Activated CD4-positive, alpha-beta T cell treated with anti-CD3 and anti-CD28 coated beads, Interleukin-2, amount 50 U/mL, for 48 hours (primary cell): ENCODE measurements around the gene IMMP2L.
"Not testable (repeated sequence)": the region's sequence is repeated elsewhere in the genome, so short reads cannot be mapped to it uniquely, and the experiment has no call there.

ENCODE experiments used
- DNase-seq, 2 experiments: peaks; one replicate each; pipeline ENCODE4 v3.0.0-alpha.2; 2020

IMMP2L gene

DNA sequence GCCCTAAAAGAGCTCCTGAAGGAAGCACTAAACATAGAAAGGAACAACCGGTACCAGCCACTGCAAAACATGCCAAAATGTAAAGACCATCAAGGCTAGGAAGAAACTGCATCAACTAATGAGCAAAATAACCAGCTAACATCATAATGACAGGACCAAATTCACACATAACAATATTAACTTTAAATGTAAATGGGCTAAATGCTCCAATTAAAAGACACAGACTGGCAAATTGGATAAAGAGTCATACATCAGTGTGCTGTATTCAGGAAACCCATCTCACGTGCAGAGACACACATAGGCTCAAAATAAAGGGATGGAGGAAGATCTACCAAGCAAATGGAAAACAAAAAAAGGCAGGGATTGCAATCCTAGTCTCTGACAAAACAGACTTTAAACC lies 60.5 kb downstream of the IMMP2L start:
- not testable (repeated sequence) for DNase-seq

DNA sequence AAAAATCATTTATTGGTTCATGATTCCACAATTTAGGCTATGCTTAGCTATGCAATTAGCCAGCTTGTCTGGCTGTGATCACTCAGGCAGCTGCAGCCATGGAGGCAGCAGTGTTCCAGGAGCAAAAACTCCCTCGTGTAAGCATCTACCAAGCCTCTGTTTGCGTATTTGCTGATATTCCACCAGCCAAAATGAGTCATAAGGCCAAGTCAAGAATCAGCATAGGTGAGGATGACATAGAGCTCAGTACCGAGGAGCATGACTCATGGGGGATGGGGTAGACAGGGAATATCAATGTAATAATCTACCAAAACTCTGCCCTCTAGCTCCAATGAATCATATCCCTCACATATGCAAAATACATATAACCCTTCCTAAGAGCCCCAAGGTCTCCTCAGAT lies 63.3 kb downstream of the IMMP2L start:
- DNase-seq, result peak in 1 of 2 experiments; percentile 18

DNA sequence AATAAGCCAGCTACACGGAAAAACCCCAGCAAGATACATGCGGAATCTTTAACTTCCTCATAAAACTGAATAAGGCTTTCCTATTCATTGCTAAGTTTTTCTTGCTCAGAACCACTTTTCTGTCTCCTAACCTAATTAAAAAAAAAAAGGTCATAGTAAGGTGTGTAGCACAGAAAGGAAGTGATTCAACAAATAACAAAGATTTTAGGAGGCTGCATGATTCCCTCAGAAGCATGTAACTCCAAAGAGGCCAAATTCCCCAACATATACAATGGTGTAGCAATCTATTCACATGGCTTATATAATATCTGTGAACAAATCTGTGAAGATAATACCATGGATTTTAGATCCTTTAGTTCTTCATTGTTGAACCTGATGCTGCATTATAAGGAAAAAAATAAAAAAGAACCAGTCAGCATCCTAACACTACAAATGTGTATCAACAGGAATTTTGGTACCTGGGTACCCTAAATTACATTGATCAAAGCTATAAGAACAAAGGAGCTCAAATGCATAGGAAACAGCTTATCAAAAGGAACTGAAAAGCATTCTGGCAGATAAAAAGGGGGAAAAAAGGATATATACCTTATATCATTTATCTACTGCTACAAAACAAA lies 63.8 kb downstream of the IMMP2L start:
- no peak for DNase-seq

DNA sequence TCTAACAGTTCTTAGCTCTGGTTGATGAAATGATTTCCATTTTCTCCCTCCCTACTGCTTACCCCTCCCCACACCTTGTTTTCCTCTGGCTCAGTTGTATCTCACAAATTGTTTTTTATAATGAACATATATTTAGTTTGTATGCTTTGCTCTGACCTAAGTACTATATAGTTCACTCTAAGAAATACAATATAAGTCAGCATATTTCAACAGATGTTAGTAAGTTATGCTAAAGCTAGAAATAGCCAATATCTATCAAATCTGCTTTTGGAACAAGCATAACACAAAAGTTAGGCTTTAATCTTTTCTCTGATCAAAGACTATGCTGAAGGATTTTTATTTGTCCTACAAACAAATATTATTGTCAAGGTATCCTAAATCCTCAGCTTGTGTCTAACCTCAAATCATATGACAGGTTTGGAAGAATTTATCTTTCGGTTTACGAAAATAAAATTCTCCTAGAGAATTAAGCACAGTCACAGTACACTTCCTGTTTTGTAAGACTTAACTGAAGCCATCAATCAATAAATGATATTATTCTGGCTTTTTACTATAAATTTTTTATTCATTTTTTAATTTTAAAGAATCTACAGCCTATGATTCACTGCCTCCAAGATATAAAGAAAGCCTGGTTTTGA lies 67.0 kb downstream of the IMMP2L start:
- no peak for DNase-seq

DNA sequence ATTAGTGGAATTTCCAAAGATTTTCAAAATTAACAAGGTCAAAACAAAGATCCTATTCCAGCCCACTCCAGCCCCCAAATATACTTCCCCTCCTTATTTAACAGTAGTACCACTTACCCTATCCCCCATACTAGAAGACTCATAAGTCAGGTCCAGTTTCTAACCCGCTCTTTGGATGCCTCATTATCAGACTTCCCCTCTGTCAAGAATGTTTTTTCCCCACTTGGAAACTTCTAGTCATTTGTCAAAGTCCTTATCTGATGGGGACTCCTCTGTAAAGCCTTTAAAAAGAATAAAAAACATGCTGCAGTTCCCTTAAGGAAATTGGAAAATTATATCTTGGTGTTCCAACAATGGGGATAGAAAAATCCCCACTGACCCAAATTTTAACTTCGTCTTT lies 70.1 kb downstream of the IMMP2L start:
- no peak for DNase-seq

DNA sequence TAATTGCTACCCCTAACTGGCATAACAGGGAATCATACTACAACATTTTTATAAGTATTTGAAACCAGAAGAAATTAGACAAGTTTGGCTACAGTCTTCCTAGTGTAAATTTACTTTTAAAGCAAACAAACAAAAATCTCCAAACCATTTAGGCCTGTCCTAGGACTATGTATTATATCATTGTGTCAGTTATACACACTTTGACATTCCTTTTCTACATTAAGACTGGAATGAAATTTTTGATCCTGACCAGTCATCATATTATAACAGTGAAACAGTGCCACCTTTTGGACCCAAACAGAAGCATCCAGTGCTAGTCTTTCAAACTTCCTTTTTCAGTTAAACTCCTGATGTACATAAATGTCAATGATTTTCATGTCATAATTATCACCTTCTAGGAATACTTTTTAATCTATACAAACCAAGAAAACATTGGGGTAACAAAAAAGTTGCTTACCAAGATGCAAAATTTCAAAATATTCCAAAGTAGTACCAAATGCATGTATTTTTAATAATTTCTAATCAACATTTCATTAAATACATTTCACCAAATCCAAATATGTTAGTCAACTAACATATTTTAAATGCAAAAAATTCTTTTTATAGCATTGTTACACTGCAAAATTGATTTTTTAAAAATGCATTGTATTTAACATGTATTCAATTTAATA lies 75.7 kb downstream of the IMMP2L start:
- no peak for DNase-seq

DNA sequence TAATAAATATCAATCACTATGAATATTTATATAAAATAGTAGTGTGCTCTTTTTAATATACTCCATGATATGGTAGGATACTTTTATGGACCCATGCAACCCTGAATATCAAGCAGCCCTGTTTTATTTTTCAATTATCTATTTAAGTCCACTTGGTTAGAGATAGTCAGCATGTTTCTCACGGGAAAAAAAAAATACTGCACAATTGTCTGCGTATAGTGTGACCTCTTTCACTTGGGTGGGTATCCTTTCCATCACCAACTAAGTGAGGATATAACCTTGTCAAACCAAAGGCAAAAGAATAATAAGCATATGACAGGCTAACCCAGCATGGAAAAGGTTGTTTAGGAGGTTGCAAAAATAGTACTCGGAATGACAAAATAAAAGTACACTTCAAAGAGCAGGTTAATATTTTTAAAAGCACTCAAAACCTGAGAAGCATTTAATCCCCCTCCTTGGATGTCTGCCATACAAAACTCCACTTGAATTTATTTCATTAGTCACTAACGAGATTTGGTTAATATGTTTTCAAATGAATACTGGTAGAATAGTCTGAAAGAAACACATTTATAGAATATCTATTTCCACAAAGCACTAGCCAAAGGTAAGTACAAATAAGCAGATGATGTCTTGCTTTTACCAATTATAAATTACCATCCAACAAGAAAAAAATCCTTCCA lies 76.5 kb downstream of the IMMP2L start:
- DNase-seq, result no peak

- no peak for DNase-seq
These were observed 79.2 kb downstream of the IMMP2L start for GRCh38 chr7:111483078-111483477.

- DNase-seq, result no peak
These were observed 84.6 kb downstream of the IMMP2L start for GRCh38 chr7:111477462-111478225.

DNA sequence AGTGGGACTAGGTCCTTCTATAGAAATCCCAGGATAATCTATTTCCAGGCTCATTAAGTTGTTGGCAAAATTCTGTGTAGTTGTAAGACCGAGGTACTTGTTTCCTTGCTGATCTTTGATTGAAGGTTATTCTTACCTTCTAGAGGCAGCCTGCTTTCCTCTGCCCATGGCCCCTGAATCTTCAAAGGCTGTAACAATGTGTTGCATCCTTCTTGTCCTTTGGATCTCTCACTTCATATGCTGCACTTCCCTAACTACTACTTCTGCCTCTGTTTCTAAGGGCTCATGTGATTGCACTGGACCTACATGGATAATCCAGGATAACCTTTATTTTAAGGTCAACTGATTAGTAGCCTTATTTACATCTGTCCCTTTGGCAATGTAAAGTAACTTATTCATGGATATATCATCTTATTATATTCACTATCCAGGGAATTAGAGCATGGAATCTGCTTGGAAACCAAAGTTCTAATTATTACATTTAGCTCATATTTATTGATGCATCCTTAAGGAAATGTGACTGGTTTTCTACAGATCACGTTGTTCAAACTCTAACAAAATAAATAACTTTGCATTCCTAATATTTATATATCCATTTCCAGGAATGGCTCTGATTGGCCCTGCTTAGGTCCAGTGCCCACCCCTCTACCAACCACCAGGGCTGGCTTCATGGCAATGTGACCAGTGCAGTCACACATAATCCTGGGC lies 85.6 kb downstream of the IMMP2L start:
- DNase-seq, result no peak

DNA sequence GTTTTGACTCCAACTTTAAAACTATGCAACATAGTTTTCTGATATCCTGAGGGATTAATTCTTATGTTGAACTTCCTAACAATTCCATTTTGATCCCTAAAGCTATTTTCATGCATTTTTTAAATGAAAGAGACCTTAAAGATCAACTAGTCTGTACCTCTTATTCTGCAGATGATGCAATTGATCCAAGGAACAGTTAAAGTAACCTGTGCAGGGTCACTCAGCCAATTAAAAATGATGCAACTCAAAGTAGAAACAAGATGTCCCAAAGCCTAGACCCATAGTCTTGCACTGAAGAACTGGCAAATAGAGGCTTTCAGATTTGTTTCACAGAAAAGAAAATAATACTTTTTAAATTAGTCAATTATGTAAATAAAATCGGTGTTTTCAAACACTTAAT lies 86.3 kb downstream of the IMMP2L start:
- no peak for DNase-seq

DNA sequence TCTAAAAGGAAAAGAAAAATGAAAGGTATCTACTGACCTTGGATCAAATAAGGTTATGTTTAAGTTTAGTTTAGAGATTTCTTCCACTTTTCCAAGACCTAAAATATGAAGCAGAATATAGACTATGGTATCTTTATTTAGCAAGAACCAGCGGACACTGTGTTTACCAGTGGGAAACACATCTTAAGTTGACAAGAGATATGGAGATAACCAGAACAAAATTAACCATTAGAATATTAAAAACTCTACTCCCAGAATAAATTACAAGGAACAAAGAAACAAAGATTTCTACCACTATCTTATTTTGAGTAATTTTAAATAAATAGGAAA lies 86.9 kb downstream of the IMMP2L start:
- DNase-seq, result no peak

- no peak for DNase-seq
These were observed 87.4 kb downstream of the IMMP2L start for GRCh38 chr7:111474723-111475418.

GRCh38 chr7:111473449-111474198 lies 88.7 kb downstream of the IMMP2L start:
- DNase-seq, result no peak

- no peak for DNase-seq
These were observed 91.3 kb downstream of the IMMP2L start for GRCh38 chr7:111470998-111471397.

DNA sequence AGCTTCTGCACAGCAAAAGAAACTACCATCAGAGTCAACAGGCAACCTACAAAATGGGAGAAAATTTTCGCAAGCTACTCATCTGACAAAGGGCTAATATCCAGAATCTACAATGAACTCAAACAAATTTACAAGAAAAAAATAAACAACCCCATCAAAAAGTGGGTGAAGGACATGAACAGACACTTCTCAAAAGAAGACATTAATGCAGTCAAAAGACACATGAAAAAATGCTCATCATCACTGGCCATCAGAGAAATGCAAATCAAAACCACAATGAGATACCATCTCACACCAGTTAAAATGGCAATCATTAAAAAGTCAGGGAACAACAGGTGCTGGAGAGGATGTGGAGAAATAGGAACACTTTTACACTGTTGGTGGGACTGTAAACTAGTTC lies 92.4 kb downstream of the IMMP2L start:
- not testable (repeated sequence) for DNase-seq

DNA sequence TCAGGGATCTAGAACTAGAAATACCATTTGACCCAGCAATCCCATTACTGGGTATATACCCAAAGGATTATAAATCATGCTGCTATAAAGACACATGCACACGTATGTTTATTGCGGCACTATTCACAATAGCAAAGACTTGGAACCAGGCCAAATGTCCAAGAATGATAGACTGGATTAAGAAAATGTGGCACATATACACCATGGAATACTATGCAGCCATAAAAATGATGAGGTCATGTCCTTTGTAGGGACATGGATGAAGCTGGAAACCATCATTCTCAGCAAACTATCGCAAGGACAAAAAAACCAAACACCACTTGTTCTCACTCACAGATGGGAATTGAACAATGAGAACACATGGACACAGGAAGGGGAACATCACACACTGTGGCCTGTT lies 96.5 kb downstream of the IMMP2L start:
- DNase-seq, result not testable (repeated sequence)

- no peak for DNase-seq
These were observed 101.6 kb downstream of the IMMP2L start for GRCh38 chr7:111460695-111461094.

DNA sequence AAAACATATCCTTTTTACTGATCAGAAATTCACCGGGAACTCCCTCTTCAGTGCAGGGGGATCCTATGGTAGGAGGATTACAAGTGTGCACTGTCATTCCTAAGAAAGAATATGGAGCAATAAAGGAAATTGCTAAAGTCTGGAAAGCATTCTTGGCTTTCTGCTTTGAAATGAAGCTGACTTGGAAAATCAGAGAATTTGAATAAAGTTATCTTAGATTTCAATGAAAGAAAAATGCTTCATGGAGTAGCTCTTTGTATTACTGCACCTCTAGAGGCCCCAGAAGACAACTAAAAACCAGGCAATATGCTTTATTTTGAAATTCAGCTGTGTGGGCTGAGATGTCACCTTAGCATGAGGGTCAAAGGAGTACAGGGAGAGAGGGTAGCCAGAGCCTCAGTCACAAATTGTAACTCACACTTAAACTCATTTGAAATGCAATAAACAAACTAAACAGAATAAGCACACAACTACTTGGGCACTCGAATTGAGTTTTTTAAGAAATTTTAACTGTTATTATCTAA lies 102.5 kb downstream of the IMMP2L start:
- no peak for DNase-seq

DNA sequence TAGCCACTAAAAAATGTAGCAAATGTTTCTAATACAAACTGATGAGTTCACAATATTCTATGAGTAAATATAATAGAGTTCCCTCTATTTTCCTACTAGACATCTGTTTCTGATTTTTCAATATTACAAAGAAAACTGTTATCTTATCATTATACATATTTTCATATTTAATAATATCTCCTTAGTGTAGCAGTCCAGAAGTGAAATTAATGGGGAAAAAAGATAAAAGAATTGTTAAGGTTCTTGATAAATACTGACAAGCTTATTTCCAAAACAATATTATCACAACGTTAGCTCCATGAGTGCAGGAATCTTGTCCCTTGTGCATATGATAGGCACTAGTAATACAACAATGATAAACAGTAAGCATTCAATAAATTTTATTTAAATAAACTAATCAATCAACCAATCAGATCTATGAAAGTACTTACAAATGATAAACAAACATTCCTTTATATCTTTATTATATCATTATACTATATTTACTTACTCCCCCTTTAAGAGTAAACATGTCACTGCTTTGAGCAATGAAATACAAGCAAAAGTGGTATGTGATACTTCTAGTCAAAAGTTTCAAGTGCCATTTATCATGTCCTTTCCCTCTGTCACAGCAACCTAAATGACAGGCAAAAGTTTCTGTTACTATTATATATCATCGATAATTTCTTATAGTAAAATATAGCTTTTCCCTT lies 103.1 kb downstream of the IMMP2L start:
- DNase-seq, result no peak
